Left lung (tissue), 10 donors: ENCODE measurements around the gene WWOX. TPM values are rescaled to one million over a fixed set of nuclear protein-coding genes. Genes with fewer than 3 reads are reported as not detected.

ENCODE experiments used
- ATAC-seq: fragments of 200-7000 bp; cut with Tn5 transposase; one replicate; pipeline ENCODE4 v1.9.1; 2020; ENCODE audit warnings: moderate library complexity
- DNase-seq, 4 donors: peaks; one replicate each; pipeline ENCODE4 v3.0.0-alpha.2; 2013 to 2020
- H3K27ac ChIP-seq, 2 donors: fragments of 200-600 bp; sonication (generic) in 1 of 2; one replicate each; pipeline versions ENCODE4 v1.5.0 to v1.8.0; 2020 to 2021
- H3K27me3 ChIP-seq, 2 donors: fragments of 200-600 bp; sonication (generic) in 1 of 2; one replicate each; pipeline versions ENCODE4 v1.5.0 to v1.8.0; 2020 to 2021
- H3K36me3 ChIP-seq, 2 donors: fragments of 200-600 bp; sonication (generic) in 1 of 2; one replicate each; pipeline versions ENCODE4 v1.5.0 to v1.8.0; 2020 to 2021
- H3K4me1 ChIP-seq, 2 donors: fragments of 200-600 bp; one replicate each; pipeline ENCODE4 v1.8.0; 2021
- H3K4me3 ChIP-seq, 2 donors: fragments of 200-600 bp; sonication (generic) in 1 of 2; one replicate each; pipeline versions ENCODE4 v1.5.0 to v1.8.0; 2020 to 2021; ENCODE audit warnings: mild to moderate bottlenecking in 1 of 2
- H3K9me3 ChIP-seq, 2 donors: fragments of 200-600 bp; sonication (generic) in 1 of 2; one replicate each; pipeline versions ENCODE4 v1.5.0 to v1.8.0; 2020 to 2021
- intact Hi-C, 2 donors: fragments of 100-400 bp; cut with DNase I; formaldehyde crosslinking; loops; one replicate each; pipeline versions ENCODE4 v1.11.2 to v1.14.2; 2022
- polyA plus RNA-seq, 6 donors: library from polyadenylated mRNA; unstranded; fragments of 120-200 nt; gene quantifications; one replicate each; pipeline ENCODE4 v1.2.1, GENCODE V29; 2013; ENCODE audit not compliant: insufficient read length in 6 of 6
- total RNA-seq, 2 donors: library from RNA; stranded (reverse); fragmentation: NEBNext Ultra II Directional; extraction: Animal tissue kit (Norgen Biotek cat#: 25700); gene quantifications; one replicate each; pipeline ENCODE4 v1.2.1, GENCODE V29; 2021
- TF ChIP-seq, protein P1 (sequence below), 2 donors: fragments of 200-600 bp; sonication (generic) in 1 of 2; IDR thresholded peaks; one replicate each; pipeline versions ENCODE4 v1.5.0 to v1.8.0; 2021; ENCODE audit warnings: antibody characterized with exemption in 2 of 2
- donor health status: DM: no; HTN: yes; CAD: no.
- donor health status: DM: no; HTN: no; CAD: no.

WWOX gene
- total and polyA plus RNA-seq, 8 donors, result 17.2 to 40.3 (median 30.8) TPM

DNA sequence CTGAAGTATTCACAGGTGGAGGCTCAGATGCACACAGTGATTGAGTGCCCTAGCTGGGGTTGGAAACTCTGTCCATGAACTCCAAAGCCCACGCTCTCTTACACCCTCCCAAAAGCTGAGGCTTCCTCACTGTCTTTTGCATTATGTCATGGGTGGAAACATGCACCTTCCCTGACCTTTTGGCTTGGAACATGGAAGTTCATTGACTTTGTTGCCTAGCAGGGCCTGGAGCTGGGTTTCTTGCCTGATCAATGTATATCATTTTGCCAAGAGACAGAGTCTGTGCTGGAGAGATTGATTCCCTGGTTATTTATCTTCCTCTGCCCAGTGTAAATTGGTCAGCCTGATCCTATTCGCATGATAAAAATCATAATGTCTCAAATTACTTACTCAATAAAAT lies 942.7 kb downstream of the WWOX start:
- intact Hi-C loops, result no loop called here

DNA sequence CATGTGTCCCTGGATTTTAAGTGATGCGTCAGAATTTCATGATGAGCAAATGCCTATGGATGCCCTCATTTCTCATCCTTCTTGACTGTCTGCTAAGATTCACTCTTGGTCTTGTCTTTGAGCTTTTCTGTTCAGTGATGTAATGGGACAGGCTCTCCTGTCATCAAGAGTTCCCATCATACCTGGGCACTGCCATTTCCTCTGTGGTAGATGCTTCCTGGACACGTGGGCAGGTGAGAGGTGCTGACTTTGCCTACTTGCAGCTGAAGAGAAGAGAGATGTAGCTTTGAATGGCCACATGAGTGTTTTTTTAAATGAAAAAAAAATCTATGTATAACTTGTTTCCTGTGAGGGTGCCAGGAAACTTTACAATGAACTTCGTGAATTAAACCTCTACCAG lies 943.4 kb downstream of the WWOX start:
- TF ChIP-seq, protein P1, sequence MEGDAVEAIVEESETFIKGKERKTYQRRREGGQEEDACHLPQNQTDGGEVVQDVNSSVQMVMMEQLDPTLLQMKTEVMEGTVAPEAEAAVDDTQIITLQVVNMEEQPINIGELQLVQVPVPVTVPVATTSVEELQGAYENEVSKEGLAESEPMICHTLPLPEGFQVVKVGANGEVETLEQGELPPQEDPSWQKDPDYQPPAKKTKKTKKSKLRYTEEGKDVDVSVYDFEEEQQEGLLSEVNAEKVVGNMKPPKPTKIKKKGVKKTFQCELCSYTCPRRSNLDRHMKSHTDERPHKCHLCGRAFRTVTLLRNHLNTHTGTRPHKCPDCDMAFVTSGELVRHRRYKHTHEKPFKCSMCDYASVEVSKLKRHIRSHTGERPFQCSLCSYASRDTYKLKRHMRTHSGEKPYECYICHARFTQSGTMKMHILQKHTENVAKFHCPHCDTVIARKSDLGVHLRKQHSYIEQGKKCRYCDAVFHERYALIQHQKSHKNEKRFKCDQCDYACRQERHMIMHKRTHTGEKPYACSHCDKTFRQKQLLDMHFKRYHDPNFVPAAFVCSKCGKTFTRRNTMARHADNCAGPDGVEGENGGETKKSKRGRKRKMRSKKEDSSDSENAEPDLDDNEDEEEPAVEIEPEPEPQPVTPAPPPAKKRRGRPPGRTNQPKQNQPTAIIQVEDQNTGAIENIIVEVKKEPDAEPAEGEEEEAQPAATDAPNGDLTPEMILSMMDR (IDR thresholded peaks at IDR 0.05), result no peak
- H3K27me3 ChIP-seq, result no peaks in the 10 kb centered on the region
- H3K4me3 ChIP-seq, result no peak overlapping the region
- DNase-seq (no peak), ATAC-seq (no peak)
- H3K36me3 ChIP-seq, result no peaks in the 10 kb centered on the region
- H3K27ac ChIP-seq, result no peak overlapping the region
- H3K9me3 ChIP-seq, result no peaks in the 10 kb centered on the region
- no peaks in the 10 kb centered on the region for H3K4me1 ChIP-seq
- intact Hi-C loops, result no loop called here

More for the DNA sequence above, 942.7 kb downstream of the WWOX start:
- no peaks in the 10 kb centered on the region for H3K36me3 ChIP-seq
- ATAC-seq (no peak), DNase-seq (no peak)
- H3K9me3 ChIP-seq, result no peaks in the 10 kb centered on the region
- H3K4me1 ChIP-seq, result no peaks in the 10 kb centered on the region
- H3K4me3 ChIP-seq, result no peak overlapping the region
- no peaks in the 10 kb centered on the region for H3K27me3 ChIP-seq
- TF ChIP-seq, protein P1 (IDR thresholded peaks at IDR 0.05), result no peak
- H3K27ac ChIP-seq, result no peak overlapping the region

DNA sequence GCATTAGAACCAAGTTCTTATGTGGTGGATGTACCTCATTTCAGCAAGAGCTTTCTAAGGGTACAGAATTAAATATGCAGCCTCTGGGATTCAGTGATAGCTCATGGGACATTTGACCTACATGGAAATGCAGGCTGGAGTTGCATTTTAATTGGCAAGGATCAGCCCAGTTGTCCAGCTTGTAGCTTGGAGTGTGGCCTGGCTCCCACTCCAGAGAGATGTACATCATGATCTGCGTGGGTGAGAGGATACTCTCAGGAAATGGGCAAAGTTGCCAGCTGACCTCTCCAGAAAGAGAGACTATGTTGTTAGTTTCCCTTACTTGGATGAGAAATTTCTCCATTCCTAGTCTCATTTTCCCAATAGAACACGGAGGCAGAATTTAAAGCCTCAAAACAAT lies 945.7 kb downstream of the WWOX start:
- H3K4me1 ChIP-seq, result no peaks in the 10 kb centered on the region
- no peak overlapping the region for H3K27ac ChIP-seq
- TF ChIP-seq, protein P1 (IDR thresholded peaks at IDR 0.05), result no peak
- no peaks in the 10 kb centered on the region for H3K36me3 ChIP-seq
- no peaks in the 10 kb centered on the region for H3K9me3 ChIP-seq
- H3K27me3 ChIP-seq, result no peaks in the 10 kb centered on the region
- ATAC-seq, result no peak
- H3K4me3 ChIP-seq, result no peak overlapping the region
- intact Hi-C loops, result no loop called here
- no peak for DNase-seq

DNA sequence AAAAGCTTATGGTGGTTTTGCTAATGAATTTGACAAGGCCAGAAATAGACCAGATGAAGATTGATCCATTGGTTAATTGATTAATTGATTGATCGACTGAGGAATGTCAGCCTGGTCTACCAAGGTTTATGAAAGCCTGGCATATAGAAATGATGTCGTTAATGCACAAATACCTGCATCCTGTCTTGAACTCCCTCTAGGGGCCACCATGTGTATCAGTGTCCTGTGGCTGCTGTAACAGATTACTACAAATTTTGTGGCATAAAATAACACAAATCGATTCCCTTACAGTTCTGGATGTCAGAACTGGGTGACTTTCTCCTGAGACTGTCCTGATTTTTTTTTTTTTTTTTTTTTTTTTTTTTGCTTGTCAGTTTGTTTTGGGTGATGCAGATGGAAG lies 947.9 kb downstream of the WWOX start:
- Histone ChIP-seq H3K4me1 (no peaks in the 10 kb centered on the region), H3K4me3 (no peak overlapping the region), H3K36me3 (no peaks in the 10 kb centered on the region), H3K9me3 (no peaks in the 10 kb centered on the region), H3K27me3 (no peaks in the 10 kb centered on the region), H3K27ac (no peak overlapping the region)
- TF ChIP-seq, protein P1 (IDR thresholded peaks at IDR 0.05), result peak; percentile 16 to 48
- DNase-seq (no peak), ATAC-seq (no peak)
- intact Hi-C loops, result no loop called here

GRCh38 chr16:79049040-79049439 lies 949.6 kb downstream of the WWOX start:
- no peak overlapping the region for H3K27ac ChIP-seq
- no peaks in the 10 kb centered on the region for H3K36me3 ChIP-seq
- H3K27me3 ChIP-seq, result no peaks in the 10 kb centered on the region
- H3K4me1 ChIP-seq, result no peaks in the 10 kb centered on the region
- ATAC-seq (no peak), DNase-seq (no peak)
- no peaks in the 10 kb centered on the region for H3K9me3 ChIP-seq
- TF ChIP-seq, protein P1 (IDR thresholded peaks at IDR 0.05), result no peak
- intact Hi-C loops, result no loop called here
- H3K4me3 ChIP-seq, result no peak overlapping the region
